Natural killer cell (primary cell): ENCODE results near the gene KCNK10. TPM values are rescaled to one million over a fixed set of nuclear protein-coding genes. Genes with fewer than 3 reads are reported as not detected.

Experiments
- ATAC-seq, 3 donors: fragments of 150-1000 bp in 2 of 3; fragments of 200-7000 bp in 1 of 3; cut with Tn5 transposase; 1 replicate in 1 of 3; 2 replicates in 2 of 3; pipeline ENCODE4 v1.10.0; 2021; ENCODE audit warnings: mild to moderate bottlenecking in 2 of 3, moderate library complexity in 2 of 3
- DNase-seq, 2 donors: peaks; one replicate each; pipeline versions ENCODE4 v3.0.0 to v3.0.0-alpha.2; 2013 to 2021; ENCODE audit warnings: mixed read lengths in 1 of 2
- H3K27ac ChIP-seq: one replicate; pipeline ENCODE4 v1.5.1; 2013; ENCODE audit warnings: mild to moderate bottlenecking, low read length
- H3K27me3 ChIP-seq: one replicate; pipeline ENCODE4 v1.6.1; 2013; ENCODE audit warnings: low read length; ENCODE audit not compliant: control insufficient read depth, insufficient read depth
- H3K36me3 ChIP-seq: one replicate; pipeline ENCODE4 v1.6.1; 2013; ENCODE audit warnings: low read length; ENCODE audit not compliant: control insufficient read depth, insufficient read depth
- H3K4me1 ChIP-seq: one replicate; pipeline ENCODE4 v1.6.1; 2013; ENCODE audit warnings: low read length; ENCODE audit not compliant: control insufficient read depth, insufficient read depth
- H3K4me3 ChIP-seq: one replicate; pipeline ENCODE4 v1.5.1; 2013; ENCODE audit warnings: low read length
- H3K9me3 ChIP-seq: one replicate; pipeline ENCODE4 v1.6.1; 2013; ENCODE audit warnings: low read length; ENCODE audit not compliant: control insufficient read depth, insufficient read depth
- H3K27ac Mint-ChIP-seq, 2 donors: one replicate each; pipeline ENCODE4 v1.8.0; 2022; ENCODE audit warnings: mild to moderate bottlenecking in 2 of 2, mixed read lengths in 2 of 2, moderate library complexity in 1 of 2
- H3K27me3 Mint-ChIP-seq, 2 donors: one replicate each; pipeline ENCODE4 v1.8.0; 2022; ENCODE audit warnings: low read depth in 2 of 2, mixed read lengths in 2 of 2
- H3K36me3 Mint-ChIP-seq: one replicate; pipeline ENCODE4 v1.8.0; 2022; ENCODE audit warnings: mixed read lengths
- H3K4me1 Mint-ChIP-seq, 2 donors: one replicate each; pipeline ENCODE4 v1.8.0; 2022; ENCODE audit warnings: mixed read lengths in 2 of 2
- H3K4me3 Mint-ChIP-seq: one replicate; pipeline ENCODE4 v1.8.0; 2022; ENCODE audit warnings: mild to moderate bottlenecking, moderate library complexity, mixed read lengths
- H3K9me3 Mint-ChIP-seq, 2 donors: one replicate each; pipeline ENCODE4 v1.8.0; 2022; ENCODE audit warnings: mixed read lengths in 2 of 2
- WGBS: methylation state at CpG from one replicate; pipeline ENCODE4 v1.1.7; 2013; ENCODE audit warnings: missing lambda C conversion rate; ENCODE audit not compliant: insufficient coverage; 5-methylcytosine and 5-hydroxymethylcytosine counted together
- intact Hi-C: fragments of 100-400 bp; cut with micrococcal nuclease; formaldehyde crosslinking; loops from one replicate; pipeline ENCODE4 v1.14.2; 2022
- total RNA-seq, 4 donors: library from RNA; stranded (reverse); fragments of 120-200 nt in 1 of 4; gene quantifications; one replicate each; pipeline versions ENCODE4 v1.2.3 to v1.2.4, GENCODE V29; 2013 to 2022
- TF ChIP-seq, protein P1 (sequence below): fragments of 200-600 bp; IDR thresholded peaks from one replicate; pipeline ENCODE4 v1.8.0; 2022; ENCODE audit warnings: antibody characterized with exemption

Gene KCNK10
- total RNA-seq, 3 donors from 2014 or later (not counting 1 experiment from before 2014, with no cell fraction given): not detected

- H3K27me3 ChIP-seq: no peaks in the 10 kb centered on the region
- Mint-ChIP-seq H3K4me3 (no peak overlapping the region), H3K36me3 (no peaks in the 10 kb centered on the region), H3K27me3 (peaks cover 18 to 50% of the 10 kb centered on the region in 2 donors), H3K9me3 (no peaks in the 10 kb centered on the region), H3K4me1 (no peaks in the 10 kb centered on the region), H3K27ac (no peak overlapping the region)
- intact Hi-C loops: no loop called here
- H3K4me3 ChIP-seq: no peak overlapping the region
- TF ChIP-seq, protein P1, sequence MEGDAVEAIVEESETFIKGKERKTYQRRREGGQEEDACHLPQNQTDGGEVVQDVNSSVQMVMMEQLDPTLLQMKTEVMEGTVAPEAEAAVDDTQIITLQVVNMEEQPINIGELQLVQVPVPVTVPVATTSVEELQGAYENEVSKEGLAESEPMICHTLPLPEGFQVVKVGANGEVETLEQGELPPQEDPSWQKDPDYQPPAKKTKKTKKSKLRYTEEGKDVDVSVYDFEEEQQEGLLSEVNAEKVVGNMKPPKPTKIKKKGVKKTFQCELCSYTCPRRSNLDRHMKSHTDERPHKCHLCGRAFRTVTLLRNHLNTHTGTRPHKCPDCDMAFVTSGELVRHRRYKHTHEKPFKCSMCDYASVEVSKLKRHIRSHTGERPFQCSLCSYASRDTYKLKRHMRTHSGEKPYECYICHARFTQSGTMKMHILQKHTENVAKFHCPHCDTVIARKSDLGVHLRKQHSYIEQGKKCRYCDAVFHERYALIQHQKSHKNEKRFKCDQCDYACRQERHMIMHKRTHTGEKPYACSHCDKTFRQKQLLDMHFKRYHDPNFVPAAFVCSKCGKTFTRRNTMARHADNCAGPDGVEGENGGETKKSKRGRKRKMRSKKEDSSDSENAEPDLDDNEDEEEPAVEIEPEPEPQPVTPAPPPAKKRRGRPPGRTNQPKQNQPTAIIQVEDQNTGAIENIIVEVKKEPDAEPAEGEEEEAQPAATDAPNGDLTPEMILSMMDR: no peak
- ATAC-seq: no peak
- WGBS: 80% methylated on average over 1 of the region's 1 CpG
- no peaks in the 10 kb centered on the region for H3K9me3 ChIP-seq
- no peaks in the 10 kb centered on the region for H3K4me1 ChIP-seq
- H3K36me3 ChIP-seq: no peaks in the 10 kb centered on the region
- no peak for DNase-seq
- no peak overlapping the region for H3K27ac ChIP-seq
Measured at GRCh38 chr14:88255196-88255595, 67.9 kb downstream of the KCNK10 start.

- TF ChIP-seq, protein P1: no peak
- Mint-ChIP-seq H3K36me3 (no peaks in the 10 kb centered on the region), H3K4me3 (no peak overlapping the region), H3K27me3 (peaks cover 19 to 52% of the 10 kb centered on the region in 2 donors), H3K27ac (no peak overlapping the region), H3K4me1 (no peaks in the 10 kb centered on the region), H3K9me3 (no peaks in the 10 kb centered on the region)
- H3K27me3 ChIP-seq: no peaks in the 10 kb centered on the region
- DNase-seq: no peak
- no peak overlapping the region for H3K4me3 ChIP-seq
- 84% methylated on average over 3 of the region's 3 CpGs for WGBS
- H3K27ac ChIP-seq: no peak overlapping the region
- ATAC-seq: no peak
- intact Hi-C loops: no loop called here
- H3K9me3 ChIP-seq: no peaks in the 10 kb centered on the region
- no peaks in the 10 kb centered on the region for H3K36me3 ChIP-seq
- H3K4me1 ChIP-seq: no peaks in the 10 kb centered on the region
Measured at GRCh38 chr14:88252498-88252897, 70.6 kb downstream of the KCNK10 start.

GRCh38 chr14:88251650-88252049, 71.4 kb downstream of the KCNK10 start:
- no peaks in the 10 kb centered on the region for H3K4me1 Mint-ChIP-seq
- DNase-seq (no peak), ATAC-seq (no peak)
- H3K27ac ChIP-seq: no peak overlapping the region
- 83% methylated on average over 1 of the region's 1 CpG for WGBS
- H3K36me3 ChIP-seq: no peaks in the 10 kb centered on the region
- H3K27ac Mint-ChIP-seq: no peak overlapping the region
- intact Hi-C loops: no loop called here
- H3K9me3 Mint-ChIP-seq: no peaks in the 10 kb centered on the region
- H3K4me3 Mint-ChIP-seq: no peak overlapping the region
- H3K4me1 ChIP-seq: no peaks in the 10 kb centered on the region
- H3K27me3 Mint-ChIP-seq: peaks cover 15 to 51% of the 10 kb centered on the region in 2 donors
- no peak overlapping the region for H3K4me3 ChIP-seq
- no peaks in the 10 kb centered on the region for H3K36me3 Mint-ChIP-seq
- TF ChIP-seq, protein P1: no peak
- H3K9me3 ChIP-seq: no peaks in the 10 kb centered on the region
- H3K27me3 ChIP-seq: no peaks in the 10 kb centered on the region

GRCh38 chr14:88249266-88249665, 73.8 kb downstream of the KCNK10 start:
- no peaks in the 10 kb centered on the region for H3K36me3 ChIP-seq
- H3K4me1 ChIP-seq: no peaks in the 10 kb centered on the region
- H3K27me3 ChIP-seq: no peaks in the 10 kb centered on the region
- H3K27ac ChIP-seq: no peak overlapping the region
- H3K9me3 ChIP-seq: no peaks in the 10 kb centered on the region
- no peak for ATAC-seq
- DNase-seq: no peak
- Mint-ChIP-seq H3K27ac (no peak overlapping the region), H3K9me3 (no peaks in the 10 kb centered on the region), H3K27me3 (peaks cover 19 to 61% of the 10 kb centered on the region in 2 donors), H3K36me3 (no peaks in the 10 kb centered on the region), H3K4me1 (no peaks in the 10 kb centered on the region), H3K4me3 (no peak overlapping the region)
- intact Hi-C loops: no loop called here
- 82% methylated on average over 4 of the region's 4 CpGs for WGBS
- TF ChIP-seq, protein P1: no peak
- H3K4me3 ChIP-seq: no peak overlapping the region
